K562 (cell line): ENCODE measurements around the gene VPS9D1. TPM values are rescaled to one million over a fixed set of nuclear protein-coding genes. Genes with fewer than 3 reads are reported as not detected.

Experiments
- ATAC-seq: fragments of 200-7000 bp; cut with Tn5 transposase; 3 replicates; pipeline ENCODE4 v1.9.1; 2020; ENCODE audit warnings: moderate library complexity
- BruUV-seq: library from RNA; stranded (reverse); fragments of 400-500 nt; replicated peaks from 2 replicates; lab custom pipeline; 2021; lab: Mats Ljungman, UMichigan
- CTCF ChIA-PET: fragments of 300-600 bp; formaldehyde crosslinking; extraction: SDS; loops from one replicate; lab custom pipeline; 2021; ENCODE audit warnings: low intra/inter-chr PET ratio; lab: Yijun Ruan, JAX
- POLR2A ChIA-PET: fragments of 300-600, 350-650 bp; sonication (Branson Sonifier 250); formaldehyde crosslinking; extraction: SDS; loops from one replicate; lab custom pipeline; 2021; ENCODE audit warnings: antibody characterized with exemption, inconsistent platforms; lab: Yijun Ruan, JAX
- DNase-seq, 4 experiments: peaks; one replicate each; pipeline versions ENCODE4 v3.0.0 to v3.0.0-alpha.2; 2011 to 2018; ENCODE audit warnings: low spot score in 3 of 4, mixed read lengths in 3 of 4; ENCODE audit errors: extremely low read depth in 1 of 4
- FAIRE-seq: peaks from 2 replicates; lab custom pipeline; 2011; peaks lifted over from hg19 to GRCh38; lab: Jason Lieb, UNC
- H2AFZ ChIP-seq: 2 replicates; pipeline ENCODE4 v1.6.0; 2011; ENCODE audit warnings: low read depth, low read length, control low read depth, inconsistent platforms
- H3K27ac ChIP-seq: fragments of 200-600 bp; 3 replicates; pipeline ENCODE4 v1.8.0; 2011; ENCODE audit warnings: low read depth, mild to moderate bottlenecking, control low read depth, inconsistent platforms, low read length, moderate library complexity, mixed read lengths; ENCODE audit errors: extremely low read depth
- H3K27me3 ChIP-seq, 2 experiments: fragments of 300-600 bp in 1 of 2; 2 replicates in 1 of 2; 3 replicates in 1 of 2; pipeline versions ENCODE4 v1.6.0 to v1.8.0; 2011; ENCODE audit warnings: inconsistent platforms in 2 of 2, low read length in 2 of 2, mild to moderate bottlenecking in 1 of 2, mixed read lengths in 1 of 2, moderate library complexity in 1 of 2; ENCODE audit not compliant: control insufficient read depth in 2 of 2, insufficient read depth in 2 of 2
- H3K36me3 ChIP-seq: fragments of 300-600 bp; 3 replicates; pipeline ENCODE4 v1.8.0; 2011; ENCODE audit warnings: mild to moderate bottlenecking, low read length, inconsistent platforms; ENCODE audit not compliant: control insufficient read depth, insufficient read depth
- H3K4me1 ChIP-seq, 2 experiments: fragments of 200-600 bp in 1 of 2; replicated peaks in 1 of 2; 2 replicates in 1 of 2; 3 replicates in 1 of 2; pipeline versions ENCODE4 v1.5.1 to v1.8.0; 2011; ENCODE audit warnings: inconsistent platforms in 2 of 2, low read length in 2 of 2, mild to moderate bottlenecking in 1 of 2, mixed read lengths in 1 of 2, moderate library complexity in 1 of 2; ENCODE audit not compliant: control insufficient read depth in 2 of 2, insufficient read depth in 2 of 2
- H3K4me2 ChIP-seq: 2 replicates; pipeline ENCODE4 v1.6.1; 2011; ENCODE audit warnings: low read length, control low read depth, inconsistent platforms, mixed read lengths; ENCODE audit not compliant: insufficient read depth
- H3K4me3 ChIP-seq: fragments of 200-600 bp; sonication (generic), shearing (Covaris generic); 2 replicates; pipeline ENCODE4 v1.5.1; 2016; ENCODE audit warnings: control low read depth, inconsistent platforms
- H3K79me2 ChIP-seq: fragments of 200-600 bp; 3 replicates; pipeline ENCODE4 v1.8.0; 2011; ENCODE audit warnings: low read length, inconsistent platforms; ENCODE audit not compliant: control insufficient read depth, insufficient read depth
- H3K9ac ChIP-seq, 2 experiments: 2 replicates each; pipeline versions ENCODE4 v1.6.0 to v1.6.1; 2011; ENCODE audit warnings: low read depth in 2 of 2, low read length in 2 of 2, control low read depth in 1 of 2, inconsistent platforms in 1 of 2, mild to moderate bottlenecking in 1 of 2, mixed read lengths in 1 of 2; ENCODE audit not compliant: insufficient read depth in 1 of 2
- H3K9me1 ChIP-seq: one replicate; pipeline ENCODE4 v1.6.0; 2011; ENCODE audit warnings: inconsistent platforms, mild to moderate bottlenecking, low read length, moderate library complexity; ENCODE audit not compliant: control insufficient read depth, insufficient read depth
- H3K9me3 ChIP-seq: replicated peaks from 2 replicates; pipeline ENCODE4 v1.5.1; 2011; ENCODE audit warnings: low read depth, low read length, inconsistent platforms; ENCODE audit not compliant: control insufficient read depth, insufficient read depth
- H4K20me1 ChIP-seq: replicated peaks from 2 replicates; pipeline ENCODE4 v1.6.1; 2011; ENCODE audit warnings: low read length, inconsistent platforms, mixed read lengths; ENCODE audit not compliant: control insufficient read depth, insufficient read depth
- CTBP1 ChIP-seq: fragments of 450-650 bp; IDR thresholded peaks from 2 replicates; pipeline ENCODE4 v1.6.1; 2016; ENCODE audit warnings: borderline replicate concordance
- GABPB1 ChIP-seq: sonication (generic); formaldehyde crosslinking; IDR thresholded peaks from 2 replicates; pipeline ENCODE4 v1.8.0; 2022; ENCODE audit warnings: mild to moderate bottlenecking, missing genetic modification reagents
- KDM5B ChIP-seq: fragments of 200-600 bp; sonication (generic); IDR thresholded peaks from 2 replicates; pipeline ENCODE4 v1.6.1; 2012; ENCODE audit warnings: low read depth, mild to moderate bottlenecking, moderate library complexity, low read length, control low read depth, inconsistent platforms; ENCODE audit not compliant: insufficient replicate concordance
- PCBP2 ChIP-seq: fragments of 200-400 bp; formaldehyde crosslinking; IDR thresholded peaks from 2 replicates; pipeline ENCODE4 v1.6.1; 2018; ENCODE audit warnings: low read length, low read depth, mild to moderate bottlenecking, moderate library complexity; ENCODE audit not compliant: poor library complexity, severe bottlenecking
- SMARCA4 ChIP-seq: fragments of 450-650 bp; IDR thresholded peaks from 2 replicates; pipeline ENCODE4 v1.6.1; 2016
- SMC3 ChIP-seq: conservative IDR thresholded peaks from 2 replicates; pipeline ENCODE4 v1.6.1; 2011; ENCODE audit warnings: low read depth, low read length, improper control_type of control experiment; ENCODE audit not compliant: insufficient read depth
- SNRNP70 ChIP-seq: fragments of 200-400 bp; formaldehyde crosslinking; optimal IDR thresholded peaks from 2 replicates; pipeline ENCODE3; 2017; ENCODE audit warnings: low read depth, low read length
- TBL1XR1 ChIP-seq, 2 experiments: IDR thresholded peaks; 2 replicates each; pipeline ENCODE4 v1.6.1; 2012; ENCODE audit warnings: improper control_type of control experiment in 2 of 2, low read length in 2 of 2, mild to moderate bottlenecking in 1 of 2
- TEAD4 ChIP-seq, 2 experiments: sonication (generic) in 1 of 2; formaldehyde crosslinking in 1 of 2; IDR thresholded peaks; 2 replicates each; pipeline versions ENCODE4 v1.6.1 to v1.8.0; 2012 to 2022; ENCODE audit warnings: borderline replicate concordance in 1 of 2, inconsistent platforms in 1 of 2, low read length in 1 of 2, mild to moderate bottlenecking in 1 of 2, missing genetic modification reagents in 1 of 2
- ZBTB7A ChIP-seq: IDR thresholded peaks from 2 replicates; pipeline ENCODE4 v1.6.1; 2011; ENCODE audit warnings: low read depth, mild to moderate bottlenecking, low read length, moderate library complexity, borderline replicate concordance; ENCODE audit not compliant: control insufficient read depth
- ZNF175 ChIP-seq: fragments of 200-800 bp; sonication (Bioruptor generic); IDR thresholded peaks from 2 replicates; pipeline ENCODE4 v1.6.1; 2016; ENCODE audit warnings: low read depth, mild to moderate bottlenecking, missing genetic modification characterization, missing compliant biosample characterization
- ZNF212 ChIP-seq: fragments of 450-650 bp; formaldehyde crosslinking; IDR thresholded peaks from 2 replicates; pipeline ENCODE4 v1.4.0; 2020; ENCODE audit warnings: mild to moderate bottlenecking
- ZNF253 ChIP-seq: fragments of 250-450 bp; sonication (Bioruptor Pico); conservative IDR thresholded peaks from 2 replicates; pipeline ENCODE4 v1.6.1; 2021; ENCODE audit warnings: mild to moderate bottlenecking
- ZNF436 ChIP-seq: fragments of 250-450, 450-650 bp; sonication (Bioruptor Pico); formaldehyde crosslinking; IDR thresholded peaks from 2 replicates; pipeline ENCODE4 v1.7.0; 2020; ENCODE audit warnings: mild to moderate bottlenecking
- ZNF764 ChIP-seq: fragments of 250-450 bp; sonication (Bioruptor Pico); IDR thresholded peaks from 2 replicates; pipeline ENCODE4 v1.4.0; 2020; ENCODE audit warnings: low read depth, mild to moderate bottlenecking, moderate library complexity
- WGBS: fragments of 100-300 bp; shearing (Covaris generic); methylation state at CpG from one replicate; pipeline ENCODE4 v1.1.6; 2016; ENCODE audit warnings: low coverage, mixed read lengths; ENCODE audit not compliant: insufficient coverage; ENCODE audit errors: missing lambda C conversion rate; 5-methylcytosine and 5-hydroxymethylcytosine counted together
- in situ Hi-C: fragments of 300-500 bp; cut with MboI; formaldehyde crosslinking; loops from 4 replicates; pipeline ENCODE4 v1.15.0; 2018; ENCODE audit warnings: inconsistent platforms, mixed read lengths
- intact Hi-C: fragments of 100-400 bp; cut with micrococcal nuclease; formaldehyde crosslinking; loops from 2 replicates; pipeline ENCODE4 v1.14.2; 2022
- polyA plus RNA-seq, 8 experiments: library from polyadenylated mRNA; depleted of rRNA in 4 of 8; stranded (reverse) in 5 of 8; unstranded in 3 of 8; fragments of >200 nt; fragmentation: Nextera tagmentation in 2 of 8; fragmentation: Illumina TruSeq in 1 of 8; extraction: Ambion mirVana in 2 of 8; extraction: Trizol in 1 of 8; gene quantifications; 2 replicates each; pipeline versions ENCODE4 v1.2.1 to v1.2.3, GENCODE V29; 2011 to 2014; ENCODE audit warnings: inconsistent platforms in 1 of 8, missing spikeins in 1 of 8
- total RNA-seq, 7 experiments: library from RNA; depleted of rRNA in 6 of 7; stranded (reverse); fragments of >200 nt in 6 of 7; fragmentation: Illumina TruSeq in 2 of 7; extraction: Trizol in 2 of 7; gene quantifications; 2 replicates each; pipeline versions ENCODE4 v1.2.1 to v1.2.3, GENCODE V29; 2011 to 2021; ENCODE audit warnings: low replicate concordance in 1 of 7
- TF ChIP-seq, protein P1 (sequence below): sonication (generic); formaldehyde crosslinking; IDR thresholded peaks from 2 replicates; pipeline ENCODE4 v1.9.0; 2022; ENCODE audit warnings: mild to moderate bottlenecking, missing genetic modification reagents

Gene VPS9D1
- total and polyA plus RNA-seq, 9 of the 15 experiments (the other 6 are each of a cell fraction or from before 2014, with no cell fraction given) = 0.33 to 3.1 (median 1.1) TPM

DNA sequence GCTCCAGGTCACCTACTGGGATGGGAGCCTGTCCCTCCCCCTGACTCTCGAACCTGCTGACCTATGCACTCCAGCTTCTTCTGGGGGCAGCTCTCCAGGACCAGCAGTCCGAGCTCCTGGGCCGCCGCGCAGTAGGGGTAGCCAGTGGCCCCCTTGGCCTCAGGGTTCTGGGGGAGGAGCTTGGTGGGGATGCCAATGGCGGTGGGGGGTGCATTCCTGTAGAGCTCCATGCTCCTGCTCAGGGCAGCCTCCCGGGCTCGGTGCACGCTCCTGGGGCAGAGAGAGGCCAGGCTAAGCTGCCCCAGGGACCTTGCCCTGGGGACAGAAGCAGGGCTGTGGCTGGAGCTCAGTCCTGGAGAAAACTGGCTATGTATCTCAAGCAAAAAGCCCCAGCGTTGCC is 11.5 kb downstream of the VPS9D1 start:
- no peaks in the 10 kb centered on the region for H3K27me3 ChIP-seq
- in situ Hi-C loops (no loop called here), intact Hi-C loops (loop anchor here (5.0 kb wide), 1 partner anchor 43 kb away; no protein-coding TSS in a partner anchor)
- FAIRE-seq (no peak), DNase-seq (no peak), ATAC-seq (no peak)
- H3K36me3 ChIP-seq = peaks cover 12% of the 10 kb centered on the region; the same call in 2 of the 3 replicates
- WGBS = 78% methylated on average over 8 of the region's 10 CpGs
- peaks cover 23% of the 10 kb centered on the region for H3K79me2 ChIP-seq
- no peaks in the 10 kb centered on the region for H3K9me3 ChIP-seq
- TF ChIP-seq ZNF212 = no peak
- no peak for TF ChIP-seq PCBP2
- peak; percentile 2 for TF ChIP-seq KDM5B
- H3K4me1 ChIP-seq = peaks cover 18 to 81% of the 10 kb centered on the region in 2 experiments; a peak in 4 of 5 replicates
- ChIA-PET CTCF (no interaction called here), POLR2A (interaction anchor here (0.5 to 4.5 kb wide), 3 partner anchors 9 to 25 kb away, joined by 3 to 45 read pairs (median 3); partner anchors contain the start of gene VPS9D1)
- H3K9me1 ChIP-seq = no peaks in the 10 kb centered on the region
- H2AFZ ChIP-seq = no peak overlapping the region
- no peak overlapping the region for H3K27ac ChIP-seq
- no TSS peak for BruUV-seq
- no peaks in the 10 kb centered on the region for H4K20me1 ChIP-seq
- H3K9ac ChIP-seq = peak overlapping the region in 1 of 2 experiments; percentile 88; a peak in 2 of 4 replicates
- H3K4me3 ChIP-seq = no peak overlapping the region
- H3K4me2 ChIP-seq = no peak overlapping the region

DNA sequence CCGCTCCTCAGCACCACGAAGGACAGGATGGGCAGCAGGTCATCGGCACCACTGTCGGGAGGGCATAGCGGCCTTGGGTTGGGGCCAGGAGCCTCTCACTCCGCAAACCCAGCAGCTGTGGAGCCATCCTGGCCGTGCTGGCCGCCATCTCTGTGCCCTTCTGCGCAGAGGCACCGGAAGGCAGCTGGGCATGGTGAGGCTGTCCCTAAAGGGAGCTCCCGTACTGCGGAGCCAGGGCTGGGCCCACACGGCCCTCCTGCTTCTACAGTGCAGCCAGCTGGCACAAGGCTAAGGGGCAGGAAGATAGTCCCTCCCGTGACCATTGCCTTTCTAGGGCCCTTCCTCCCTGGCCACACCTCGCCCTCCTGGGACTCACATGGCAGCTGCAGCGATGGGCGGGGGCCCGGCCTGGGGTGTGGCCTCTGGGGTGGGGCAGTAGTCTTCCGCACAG is 12.2 kb downstream of the VPS9D1 start:
- WGBS = 79% methylated on average over 14 of the region's 19 CpGs
- TF ChIP-seq TBL1XR1 (IDR thresholded peaks at IDR 0.05; ENCODE audit: low read length in 2 of 2) (no peak), ZNF436 (no peak), GABPB1 (CRISPR knock-in tag) (no peak), ZBTB7A (no peak), SMC3 (no peak), TEAD4 (IDR thresholded peaks at IDR 0.05; ENCODE audit: low read length) (no peak), TEAD4 (CRISPR knock-in tag; IDR thresholded peaks at IDR 0.05; ENCODE audit: borderline replicate concordance) (no peak), SMARCA4 (no peak), CTBP1 (no peak), SNRNP70 (no peak), ZNF253 (CRISPR knock-in tag) (no peak), ZNF764 (CRISPR knock-in tag) (no peak), ZNF175 (CRISPR knock-in tag) (no peak)
- TF ChIP-seq, protein P1, sequence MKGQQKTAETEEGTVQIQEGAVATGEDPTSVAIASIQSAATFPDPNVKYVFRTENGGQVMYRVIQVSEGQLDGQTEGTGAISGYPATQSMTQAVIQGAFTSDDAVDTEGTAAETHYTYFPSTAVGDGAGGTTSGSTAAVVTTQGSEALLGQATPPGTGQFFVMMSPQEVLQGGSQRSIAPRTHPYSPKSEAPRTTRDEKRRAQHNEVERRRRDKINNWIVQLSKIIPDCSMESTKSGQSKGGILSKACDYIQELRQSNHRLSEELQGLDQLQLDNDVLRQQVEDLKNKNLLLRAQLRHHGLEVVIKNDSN (CRISPR knock-in tag) = no peak

More for the DNA sequence above, 12.2 kb downstream of the VPS9D1 start:
- no peak for DNase-seq
- peaks cover 18 to 81% of the 10 kb centered on the region in 2 experiments; a peak in 4 of 5 replicates for H3K4me1 ChIP-seq
- H3K9me3 ChIP-seq = no peaks in the 10 kb centered on the region
- CTCF ChIA-PET = no interaction called here
- no peak overlapping the region for H2AFZ ChIP-seq
- H3K27me3 ChIP-seq = no peaks in the 10 kb centered on the region
- H3K27ac ChIP-seq = no peak overlapping the region
- no peak overlapping the region for H3K4me3 ChIP-seq
- BruUV-seq = no TSS peak
- in situ Hi-C loops (no loop called here), intact Hi-C loops (loop anchor here (5.0 kb wide), 1 partner anchor 44 kb away; no protein-coding TSS in a partner anchor)
- H3K36me3 ChIP-seq = peaks cover 7% of the 10 kb centered on the region; the same call in 1 of the 3 replicates
- POLR2A ChIA-PET = interaction anchor here (1.0 to 4.5 kb wide), 3 partner anchors 10 to 22 kb away, joined by 3 to 45 read pairs (median 4); partner anchors contain the start of genes CDK10 and VPS9D1
- no peak for FAIRE-seq
- no peak overlapping the region for H3K4me2 ChIP-seq
- peaks cover 18% of the 10 kb centered on the region for H3K79me2 ChIP-seq
- H4K20me1 ChIP-seq = no peaks in the 10 kb centered on the region
- ATAC-seq = no peak
- H3K9me1 ChIP-seq = no peaks in the 10 kb centered on the region
- H3K9ac ChIP-seq = peak overlapping the region in 1 of 2 experiments; percentile 85; a peak in 2 of 4 replicates
